ENCODE measurements around the gene NRIP1.
"Not testable (repeated sequence)": the region's sequence is repeated elsewhere in the genome, so short reads cannot be mapped to it uniquely, and the experiment has no call there.

Gene NRIP1

GRCh38 chr21:14964621-14965020 is 100.2 kb downstream of the NRIP1 start:
- DNase-seq, result no peak

DNA sequence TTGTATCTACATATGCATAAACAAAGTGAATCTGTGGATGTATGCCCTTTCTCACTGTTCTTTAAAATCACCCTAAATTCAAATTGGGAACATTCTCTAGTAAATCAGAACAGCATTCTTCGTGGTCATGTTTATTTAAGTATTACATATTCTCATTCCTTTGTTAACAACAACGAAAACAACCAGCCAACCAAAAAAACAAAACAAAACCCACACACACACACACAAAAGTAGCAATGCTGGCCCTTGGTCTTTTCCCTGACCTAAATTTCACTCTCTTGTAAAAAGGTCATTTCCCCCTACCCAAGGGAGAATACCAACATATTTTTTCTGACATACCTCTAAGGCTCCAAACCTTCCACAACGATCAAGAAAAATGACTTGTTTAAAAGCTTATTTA is 102.6 kb downstream of the NRIP1 start:
- DNase-seq, result no peak

- no peak for DNase-seq
Observed at GRCh38 chr21:14961502-14961901, 103.3 kb downstream of the NRIP1 start.

DNA sequence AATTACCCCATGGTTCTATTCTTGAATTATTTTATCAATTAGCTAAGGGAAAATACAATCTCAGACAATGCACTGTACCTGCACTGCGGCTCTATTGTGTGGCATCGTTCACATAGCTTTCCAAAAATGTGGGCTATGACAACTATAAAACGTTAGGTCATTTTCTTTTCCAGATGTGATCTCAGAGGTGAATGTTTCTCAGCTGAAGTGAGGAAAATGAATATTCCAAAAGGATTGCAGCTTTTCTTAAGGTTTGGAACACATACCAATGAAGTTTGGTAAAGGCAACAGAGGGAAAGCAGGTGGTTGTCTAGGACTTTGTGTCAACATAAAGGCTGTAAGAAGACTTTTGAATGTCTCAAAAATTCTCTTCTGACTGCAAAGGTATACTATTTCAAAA is 105.5 kb downstream of the NRIP1 start:
- no peak for DNase-seq

DNA sequence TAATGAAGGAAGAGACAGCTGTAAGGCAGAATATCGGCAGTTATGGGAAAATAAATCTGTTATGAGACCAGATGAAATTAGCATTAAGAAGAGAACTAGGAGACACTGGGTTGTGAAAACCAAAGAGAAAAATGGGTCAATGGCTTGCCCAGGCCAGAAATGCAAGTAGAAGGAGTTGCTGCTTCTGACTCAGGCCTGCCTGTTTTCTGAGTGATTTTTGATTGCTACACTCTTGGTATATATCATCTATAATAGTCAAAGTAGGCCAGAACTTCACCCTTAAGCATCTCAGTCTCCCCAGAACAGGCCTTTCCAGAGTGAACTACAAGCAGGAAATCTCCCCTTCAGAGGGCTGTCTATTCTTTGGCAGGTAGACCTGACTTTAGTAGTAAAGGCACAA is 107.0 kb downstream of the NRIP1 start:
- DNase-seq, result no peak

DNA sequence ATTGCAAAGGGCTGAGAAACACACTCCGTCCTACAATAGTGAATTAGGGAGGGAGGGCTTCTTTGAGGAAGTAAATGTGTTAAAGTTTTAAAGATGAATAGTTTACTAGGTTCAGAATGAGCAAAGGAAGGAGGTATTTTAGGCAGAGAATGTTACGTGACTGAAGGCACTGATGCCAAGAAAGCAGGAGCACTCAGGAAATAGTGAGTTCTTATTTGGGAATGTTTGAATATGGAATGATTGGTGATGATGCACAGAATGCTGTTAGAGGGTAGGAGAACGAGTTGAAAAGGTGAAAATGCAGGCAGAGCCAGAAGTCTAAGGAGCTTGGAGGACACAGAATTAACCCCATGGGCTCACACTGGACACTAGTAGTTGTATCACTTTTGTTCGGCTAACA is 108.0 kb downstream of the NRIP1 start:
- DNase-seq, result no peak

DNA sequence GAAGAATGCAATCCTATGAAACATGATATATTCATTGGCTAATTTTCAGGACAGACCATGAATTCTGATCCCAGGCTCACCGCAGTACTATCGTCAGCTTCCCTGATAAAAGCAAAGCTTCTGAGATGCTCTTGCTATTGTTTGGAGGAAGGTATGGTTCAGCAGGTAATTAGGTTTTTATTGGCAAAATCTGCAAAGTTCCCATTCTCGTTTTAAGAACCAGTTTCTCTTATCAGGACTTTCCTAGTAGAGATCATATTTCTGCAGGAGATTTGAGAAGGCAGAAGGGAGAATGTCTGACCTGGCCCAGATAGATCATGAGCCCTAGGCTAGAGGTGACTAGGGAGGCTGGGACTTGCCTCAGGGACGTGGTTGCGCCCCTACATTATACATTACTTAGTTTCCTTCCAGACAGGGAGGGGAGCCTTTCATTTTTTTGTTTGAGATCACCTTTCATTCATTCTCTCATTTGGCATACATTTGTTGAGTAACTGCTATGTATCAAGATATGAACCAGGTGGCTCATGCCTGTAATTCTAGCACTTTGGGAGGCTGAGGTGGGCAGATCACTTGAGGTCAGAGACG is 108.8 kb downstream of the NRIP1 start:
- DNase-seq, result no peak

- no peak for DNase-seq
Observed at GRCh38 chr21:14952916-14953315, 111.9 kb downstream of the NRIP1 start.

- no peak for DNase-seq
Observed at GRCh38 chr21:14949603-14950002, 115.2 kb downstream of the NRIP1 start.

DNA sequence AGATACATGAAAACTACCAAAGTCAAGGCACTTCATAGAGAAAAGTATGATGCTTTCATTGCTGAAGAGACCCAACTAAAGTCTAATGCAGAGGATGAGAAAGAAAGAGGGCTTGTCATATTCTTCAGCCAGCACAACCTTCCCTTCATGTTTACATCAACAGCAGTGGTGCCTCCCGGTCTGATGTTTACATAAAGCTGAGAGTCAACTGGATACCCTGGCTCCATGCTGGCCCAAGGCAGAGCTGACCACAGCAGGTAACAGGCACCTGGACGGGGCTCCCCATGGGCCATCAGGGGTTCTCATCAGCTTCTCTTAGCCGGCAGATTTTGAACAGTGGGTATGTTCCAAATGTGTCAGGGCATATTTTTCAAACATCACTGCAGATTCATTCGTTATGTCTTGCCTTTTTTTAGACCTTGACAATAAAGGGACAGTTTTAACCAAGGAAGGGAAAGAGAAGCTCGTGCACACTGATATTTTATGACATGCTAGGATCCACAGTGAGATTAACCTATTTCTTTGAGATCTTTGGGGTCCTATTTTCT is 117.1 kb downstream of the NRIP1 start:
- no peak for DNase-seq

DNA sequence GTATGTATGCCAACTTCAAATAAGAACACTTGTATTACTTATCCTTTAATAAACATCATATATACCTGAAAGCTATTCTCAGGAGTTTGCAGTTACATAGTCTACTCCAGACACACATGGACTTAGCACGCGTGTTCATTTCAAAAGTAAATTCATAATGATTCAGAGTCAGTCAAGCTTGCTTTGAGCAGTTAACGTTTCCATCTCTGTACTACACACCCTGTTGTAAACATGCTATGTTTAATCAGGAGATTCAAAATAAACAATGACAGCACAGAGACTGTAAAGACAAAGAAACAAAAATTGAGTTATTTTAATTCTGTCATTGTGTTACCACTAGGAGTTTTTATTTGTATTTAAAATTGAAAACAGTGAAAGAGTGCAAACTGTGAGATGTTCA is 119.6 kb downstream of the NRIP1 start:
- no peak for DNase-seq

GRCh38 chr21:14943616-14944015 is 121.2 kb downstream of the NRIP1 start:
- no peak for DNase-seq

DNA sequence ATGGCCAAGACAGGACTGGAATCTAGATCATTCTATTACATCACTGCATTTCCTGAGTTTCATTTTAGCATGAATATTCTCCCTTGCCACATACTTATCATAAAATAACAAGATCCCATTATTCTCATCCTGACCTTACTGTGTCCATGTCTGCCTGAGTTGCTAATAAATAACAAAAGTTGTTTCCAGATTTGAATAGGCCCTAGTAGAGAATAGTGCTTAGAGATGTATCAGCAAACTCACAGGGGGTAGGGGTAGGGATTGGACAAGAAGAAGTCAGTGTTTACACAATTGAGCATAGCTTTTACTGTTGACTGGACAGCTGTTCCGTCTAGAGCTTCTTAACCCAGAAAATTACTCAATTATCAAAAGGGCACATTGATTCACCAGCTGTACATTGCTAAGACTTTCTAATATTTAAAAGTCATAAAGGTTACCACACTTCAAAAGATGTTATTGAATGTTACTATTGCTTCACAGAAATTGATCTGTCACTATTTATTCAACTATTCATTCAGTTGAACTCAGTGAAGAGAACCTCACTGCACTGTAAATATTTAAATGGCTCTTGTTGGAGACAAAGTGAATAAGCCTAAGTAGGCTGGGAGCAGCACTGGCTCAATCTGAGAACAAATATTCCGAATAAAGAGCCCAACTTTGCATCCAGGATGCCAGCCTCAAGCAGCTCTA is 121.9 kb downstream of the NRIP1 start:
- DNase-seq, result no peak

DNA sequence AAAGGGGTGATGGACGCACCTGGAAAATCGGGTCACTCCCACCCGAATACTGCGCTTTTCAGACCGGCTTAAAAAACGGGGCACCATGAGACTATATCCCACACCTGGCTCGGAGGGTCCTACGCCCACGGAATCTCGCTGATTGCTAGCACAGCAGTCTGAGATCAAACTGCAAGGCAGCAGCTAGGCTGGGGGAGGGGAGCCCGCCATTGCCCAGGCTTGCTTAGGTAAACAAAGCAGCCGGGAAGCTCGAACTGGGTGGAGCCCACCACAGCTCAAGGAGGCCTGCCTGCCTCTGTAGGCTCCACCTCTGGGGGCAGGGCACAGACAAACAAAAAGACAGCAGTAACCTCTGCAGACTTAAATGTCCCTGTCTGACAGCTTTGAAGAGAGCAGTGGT is 137.5 kb downstream of the NRIP1 start:
- DNase-seq, result not testable (repeated sequence)

GRCh38 chr21:14926186-14926585 is 138.6 kb downstream of the NRIP1 start:
- DNase-seq, result no peak

DNA sequence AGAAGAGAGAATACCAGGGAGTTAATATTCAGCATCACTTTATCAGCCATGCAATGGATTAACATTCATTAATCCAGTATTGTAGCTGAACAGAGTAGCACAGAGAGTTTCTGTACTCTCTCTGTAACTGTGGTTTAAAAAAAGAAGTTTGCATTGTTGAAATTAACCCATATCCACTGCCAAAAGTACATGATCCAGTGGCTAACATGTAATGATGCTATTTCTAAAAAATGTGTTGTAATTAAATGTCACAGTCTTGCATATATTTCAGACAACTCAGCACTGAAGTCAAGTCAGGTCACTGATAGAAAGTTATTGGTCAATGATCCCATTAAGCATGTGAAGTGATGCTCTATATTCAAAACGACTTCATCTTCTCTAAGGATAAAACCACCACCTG is 141.3 kb downstream of the NRIP1 start:
- no peak for DNase-seq

- DNase-seq, result no peak
Observed at GRCh38 chr21:14922980-14923379, 141.8 kb downstream of the NRIP1 start.

GRCh38 chr21:14918527-14918926 is 146.3 kb downstream of the NRIP1 start:
- no peak for DNase-seq

- no peak for DNase-seq
Observed at GRCh38 chr21:14917762-14918161, 147.0 kb downstream of the NRIP1 start.

GRCh38 chr21:14916676-14917141 is 148.1 kb downstream of the NRIP1 start:
- DNase-seq, result no peak

GRCh38 chr21:14913638-14914037 is 151.2 kb downstream of the NRIP1 start:
- DNase-seq, result no peak

- DNase-seq, result no peak
Observed at GRCh38 chr21:14911351-14911750, 153.4 kb downstream of the NRIP1 start.

All from NCI-H526 treated with DMSO at 0.1 percent for 48 hours (cell line).